H1 (cell line): ENCODE data around the gene RBM20. TPM values are rescaled to one million over a fixed set of nuclear protein-coding genes. Genes with fewer than 3 reads are reported as not detected.

ENCODE experiments used
- CTCF ChIA-PET: fragments of 300-600 bp; sonication (Branson Sonifier 250); formaldehyde crosslinking; loops from one replicate; lab custom pipeline; 2021; ENCODE audit not compliant: partially characterized antibody; lab: Charles Lee
- POLR2A ChIA-PET: fragments of 300-600 bp; sonication (Branson Sonifier 250); formaldehyde crosslinking; loops from one replicate; lab custom pipeline; 2021; ENCODE audit warnings: inconsistent platforms; ENCODE audit not compliant: partially characterized antibody; lab: Charles Lee
- DNase-seq, 2 experiments: peaks; one replicate each; pipeline versions ENCODE4 v3.0.0 to v3.0.0-alpha.2; 2010 to 2022; ENCODE audit warnings: low spot score in 2 of 2, low read depth in 1 of 2, mixed read lengths in 1 of 2
- FAIRE-seq: peaks from 2 replicates; lab custom pipeline; 2011; peaks lifted over from hg19 to GRCh38; lab: Jason Lieb, UNC
- H2AFZ ChIP-seq: 2 replicates; pipeline ENCODE4 v1.8.1; 2012; ENCODE audit warnings: low read length, inconsistent platforms
- H2AK5ac ChIP-seq: 2 replicates; pipeline ENCODE4 v1.6.1; 2013; ENCODE audit warnings: low read depth, low read length
- H2BK120ac ChIP-seq: replicated peaks from 2 replicates; pipeline ENCODE3; 2013; ENCODE audit warnings: low read depth, low read length, inconsistent platforms
- H2BK12ac ChIP-seq: 2 replicates; pipeline ENCODE4 v1.6.1; 2013; ENCODE audit warnings: low read depth, low read length
- H2BK15ac ChIP-seq: 2 replicates; pipeline ENCODE4 v1.6.1; 2013; ENCODE audit warnings: low read length
- H2BK20ac ChIP-seq: 2 replicates; pipeline ENCODE4 v1.6.1; 2013; ENCODE audit warnings: low read length
- H2BK5ac ChIP-seq: 2 replicates; pipeline ENCODE4 v1.6.1; 2013; ENCODE audit warnings: low read depth, low read length
- H3K14ac ChIP-seq: 2 replicates; pipeline ENCODE4 v1.6.1; 2013; ENCODE audit warnings: inconsistent platforms; ENCODE audit not compliant: insufficient read length
- H3K18ac ChIP-seq: 2 replicates; pipeline ENCODE4 v1.6.1; 2013; ENCODE audit warnings: low read length; ENCODE audit errors: extremely low read depth
- H3K23ac ChIP-seq: 2 replicates; pipeline ENCODE4 v1.6.1; 2013; ENCODE audit warnings: inconsistent platforms; ENCODE audit not compliant: insufficient read length
- H3K23me2 ChIP-seq: 2 replicates; pipeline ENCODE4 v1.6.1; 2013; ENCODE audit warnings: low read depth, low read length
- H3K27ac ChIP-seq: 2 replicates; pipeline ENCODE4 v1.6.1; 2011; ENCODE audit warnings: low read depth, low read length, inconsistent platforms
- H3K27me3 ChIP-seq, 4 experiments: replicated peaks in 1 of 4; 1 replicate in 1 of 4; 2 replicates in 3 of 4; pipeline versions ENCODE4 v1.6.1 to v1.8.1; 2011 to 2013; ENCODE audit warnings: low read length in 3 of 4, mild to moderate bottlenecking in 3 of 4, inconsistent platforms in 2 of 4, mixed read lengths in 2 of 4, moderate library complexity in 1 of 4; ENCODE audit not compliant: control insufficient read depth in 3 of 4, insufficient read depth in 3 of 4; ENCODE audit errors: extremely low read depth in 1 of 4
- H3K36me3 ChIP-seq, 4 experiments: 2 replicates each; pipeline versions ENCODE4 v1.6.1 to v1.8.1; 2011 to 2013; ENCODE audit warnings: mild to moderate bottlenecking in 4 of 4, low read length in 3 of 4, moderate library complexity in 2 of 4, control low read depth in 1 of 4, inconsistent platforms in 1 of 4; ENCODE audit not compliant: insufficient read depth in 4 of 4, control insufficient read depth in 2 of 4
- H3K4ac ChIP-seq: replicated peaks from 2 replicates; pipeline ENCODE3; 2013; ENCODE audit warnings: low read length, low read depth, mixed read lengths, inconsistent platforms; ENCODE audit not compliant: insufficient read length
- H3K4me1 ChIP-seq, 4 experiments: replicated peaks in 1 of 4; 1 replicate in 1 of 4; 2 replicates in 3 of 4; pipeline versions ENCODE4 v1.6.1 to v1.8.1; 2011 to 2013; ENCODE audit warnings: low read length in 3 of 4, inconsistent platforms in 2 of 4, mixed read lengths in 1 of 4; ENCODE audit not compliant: insufficient read depth in 4 of 4, control insufficient read depth in 3 of 4
- H3K4me2 ChIP-seq, 2 experiments: 2 replicates each; pipeline versions ENCODE4 v1.6.1 to v1.8.1; 2011 to 2013; ENCODE audit warnings: low read depth in 2 of 2, low read length in 2 of 2, control low read depth in 1 of 2, inconsistent platforms in 1 of 2, mild to moderate bottlenecking in 1 of 2; ENCODE audit not compliant: insufficient read depth in 1 of 2
- H3K4me3 ChIP-seq, 4 experiments: fragments of 200-600, 300-600 bp in 1 of 4; sonication (generic), shearing (Covaris generic), sonication (Bioruptor Twin) in 1 of 4; 2 replicates each; pipeline versions ENCODE4 v1.5.1 to v1.8.1; 2011 to 2016; ENCODE audit warnings: low read length in 4 of 4, low read depth in 3 of 4, control low read depth in 2 of 4, inconsistent platforms in 2 of 4, mild to moderate bottlenecking in 2 of 4, mixed read lengths in 1 of 4, moderate library complexity in 1 of 4; ENCODE audit not compliant: insufficient read depth in 2 of 4; ENCODE audit errors: extremely low read depth in 1 of 4
- H3K56ac ChIP-seq: replicated peaks from 2 replicates; pipeline ENCODE3; 2013; ENCODE audit warnings: low read depth, mild to moderate bottlenecking, mixed read lengths, low read length, inconsistent platforms; ENCODE audit not compliant: insufficient read length
- H3K79me1 ChIP-seq: 2 replicates; pipeline ENCODE4 v1.6.1; 2013; ENCODE audit warnings: low read depth, low read length, control low read depth
- H3K79me2 ChIP-seq, 2 experiments: 2 replicates each; pipeline versions ENCODE4 v1.6.1 to v1.8.1; 2012 to 2013; ENCODE audit warnings: low read length in 2 of 2, mild to moderate bottlenecking in 2 of 2, inconsistent platforms in 1 of 2; ENCODE audit not compliant: insufficient read depth in 2 of 2, control insufficient read depth in 1 of 2
- H3K9ac ChIP-seq, 4 experiments: replicated peaks in 1 of 4; 1 replicate in 1 of 4; 2 replicates in 3 of 4; pipeline versions ENCODE4 v1.6.1 to v1.8.1; 2011 to 2013; ENCODE audit warnings: low read depth in 3 of 4, low read length in 3 of 4, control low read depth in 2 of 4, mild to moderate bottlenecking in 2 of 4, moderate library complexity in 2 of 4, inconsistent platforms in 1 of 4; ENCODE audit errors: extremely low read depth in 1 of 4
- H3K9me3 ChIP-seq, 2 experiments: 2 replicates each; pipeline versions ENCODE4 v1.6.1 to v1.8.1; 2012 to 2013; ENCODE audit warnings: mild to moderate bottlenecking in 2 of 2, moderate library complexity in 2 of 2, control low read depth in 1 of 2, inconsistent platforms in 1 of 2, low read depth in 1 of 2, low read length in 1 of 2, mixed read lengths in 1 of 2; ENCODE audit not compliant: insufficient read depth in 2 of 2
- H4K20me1 ChIP-seq, 2 experiments: replicated peaks in 1 of 2; 2 replicates each; pipeline versions ENCODE3 to v1.8.1; 2011 to 2013; ENCODE audit warnings: inconsistent platforms in 2 of 2, low read length in 2 of 2, mild to moderate bottlenecking in 1 of 2; ENCODE audit not compliant: insufficient read depth in 2 of 2, control insufficient read depth in 1 of 2
- H4K5ac ChIP-seq: 2 replicates; pipeline ENCODE4 v1.6.1; 2013; ENCODE audit warnings: low read length, low read depth, mixed read lengths, inconsistent platforms; ENCODE audit not compliant: insufficient read length
- H4K8ac ChIP-seq: 2 replicates; pipeline ENCODE4 v1.8.0; 2013; ENCODE audit warnings: mild to moderate bottlenecking, moderate library complexity, low read length, inconsistent platforms; ENCODE audit not compliant: insufficient read depth; ENCODE audit errors: extremely low read depth
- H4K91ac ChIP-seq: replicated peaks from 2 replicates; pipeline ENCODE3; 2013; ENCODE audit warnings: low read length, mixed read lengths, inconsistent platforms; ENCODE audit not compliant: insufficient read length
- CHD2 ChIP-seq: IDR thresholded peaks from 2 replicates; pipeline ENCODE4 v1.6.1; 2012; ENCODE audit warnings: low read length, improper control_type of control experiment
- CTBP2 ChIP-seq: IDR thresholded peaks from 2 replicates; pipeline ENCODE4 v1.7.0; 2011; ENCODE audit warnings: borderline replicate concordance, mild to moderate bottlenecking, moderate library complexity, mixed read lengths, low read length; ENCODE audit not compliant: insufficient read depth, insufficient read length
- EP300 ChIP-seq, 2 experiments: IDR thresholded peaks; 1 replicate in 1 of 2; 2 replicates in 1 of 2; pipeline ENCODE4 v1.6.1; 2011 to 2012; ENCODE audit warnings: low read depth in 2 of 2, low read length in 2 of 2, mild to moderate bottlenecking in 2 of 2, borderline replicate concordance in 1 of 2, inconsistent platforms in 1 of 2, moderate library complexity in 1 of 2
- HDAC6 ChIP-seq: IDR thresholded peaks from one replicate; pipeline ENCODE4 v1.7.1; 2012; ENCODE audit warnings: low read depth, mild to moderate bottlenecking, inconsistent platforms, low read length, moderate library complexity
- JUN ChIP-seq: IDR thresholded peaks from 2 replicates; pipeline ENCODE4 v1.6.1; 2011; ENCODE audit warnings: low read depth, mild to moderate bottlenecking, improper control_type of control experiment, low read length
- POLR2A ChIP-seq, 2 experiments: IDR thresholded peaks; 1 replicate in 1 of 2; 2 replicates in 1 of 2; pipeline ENCODE4 v1.6.1; 2011; ENCODE audit warnings: low read depth in 2 of 2, low read length in 2 of 2, mild to moderate bottlenecking in 2 of 2; ENCODE audit errors: control extremely low read depth in 1 of 2
- POU5F1 ChIP-seq: IDR thresholded peaks from 2 replicates; pipeline ENCODE4 v1.6.1; 2011; ENCODE audit warnings: low read depth, mild to moderate bottlenecking, low read length, moderate library complexity
- SIX5 ChIP-seq: IDR thresholded peaks from 2 replicates; pipeline ENCODE4 v1.6.1; 2011; ENCODE audit warnings: mild to moderate bottlenecking, low read depth, low read length
- SP4 ChIP-seq: IDR thresholded peaks from 2 replicates; pipeline ENCODE4 v1.6.1; 2012; ENCODE audit warnings: low read length, inconsistent platforms
- TAF1 ChIP-seq: IDR thresholded peaks from 2 replicates; pipeline ENCODE4 v1.6.1; 2011; ENCODE audit warnings: mild to moderate bottlenecking, low read depth, low read length
- WGBS, 2 experiments: shearing (Covaris generic) in 1 of 2; methylation state at CpG; one replicate each; pipeline versions ENCODE4 v1.1.6 to v1.1.7; 2013 to 2015; ENCODE audit warnings: low lambda C conversion rate in 2 of 2, mixed read lengths in 2 of 2, inconsistent platforms in 1 of 2, low coverage in 1 of 2, missing lambda C conversion rate in 1 of 2; ENCODE audit not compliant: insufficient replicate concordance in 2 of 2, insufficient coverage in 1 of 2, insufficient read length in 1 of 2; ENCODE audit errors: extremely low coverage in 1 of 2, missing lambda C conversion rate in 1 of 2; 5-methylcytosine and 5-hydroxymethylcytosine counted together
- polyA plus RNA-seq, 7 experiments: library from polyadenylated mRNA; depleted of rRNA in 3 of 7; stranded (reverse) in 5 of 7; unstranded in 2 of 7; fragments of >200 nt in 5 of 7; fragments of 200-250 nt in 2 of 7; gene quantifications; 1 replicate in 5 of 7; 2 replicates in 1 of 7; 4 replicates in 1 of 7; pipeline versions ENCODE4 v1.2.1 to v1.2.3, GENCODE V29; 2011 to 2013; ENCODE audit warnings: missing spikeins in 2 of 7, mixed read lengths in 2 of 7
- total RNA-seq: library from RNA; stranded (reverse); fragmentation: NEBNext Ultra II Directional; extraction: Animal tissue kit (Norgen Biotek cat#: 25700); gene quantifications from 2 replicates; pipeline ENCODE4 v1.2.1, GENCODE V29; 2021

RBM20 gene
- total and polyA plus RNA-seq, 2 of the 8 experiments (the other 6 are each of a cell fraction or from before 2014, with no cell fraction given): 0.05 to 0.63 TPM

DNA sequence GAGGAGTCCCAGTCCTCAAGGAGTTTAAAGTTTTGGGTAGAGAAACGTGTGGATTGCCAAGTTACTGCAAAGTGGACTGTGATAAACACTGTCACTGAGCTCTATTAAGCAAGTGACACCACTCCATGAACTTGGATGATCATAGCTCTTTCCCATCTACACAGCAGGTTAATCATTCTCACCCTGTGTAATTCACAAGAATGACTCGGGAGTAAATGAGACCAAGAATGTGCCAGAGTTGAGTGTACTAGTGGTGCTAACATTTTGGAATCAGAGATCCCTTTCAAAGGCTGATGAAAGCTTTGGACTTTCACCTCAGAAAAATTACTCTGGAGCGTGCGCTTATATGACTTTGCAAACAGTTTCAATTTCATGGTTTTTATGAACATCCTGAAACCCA is 80.8 kb downstream of the RBM20 start:
- H2BK20ac ChIP-seq: no peak overlapping the region
- no peak overlapping the region for H2AK5ac ChIP-seq
- WGBS, 2 experiments: 83% methylated on average over 4 of the region's 4 CpGs; no CpG with 5 or more reads in 1 of the 2 experiments
- H3K27me3 ChIP-seq: no peaks in the 10 kb centered on the region
- no peak overlapping the region for H4K5ac ChIP-seq
- H3K4me1 ChIP-seq: no peaks in the 10 kb centered on the region
- no peaks in the 10 kb centered on the region for H3K79me1 ChIP-seq
- no peak overlapping the region for H3K4me3 ChIP-seq
- H2BK15ac ChIP-seq: no peak overlapping the region
- no peaks in the 10 kb centered on the region for H4K20me1 ChIP-seq
- H3K18ac ChIP-seq: no peak overlapping the region
- H3K4ac ChIP-seq: no peak overlapping the region
- no peaks in the 10 kb centered on the region for H3K79me2 ChIP-seq
- no peak overlapping the region for H3K27ac ChIP-seq
- H3K36me3 ChIP-seq: no peaks in the 10 kb centered on the region
- no peak overlapping the region for H3K56ac ChIP-seq
- no peak overlapping the region for H4K91ac ChIP-seq
- H2AFZ ChIP-seq: no peak overlapping the region; the same call in 1 of the 2 replicates
- FAIRE-seq: no peak
- no peak overlapping the region for H3K14ac ChIP-seq
- CTCF ChIA-PET: no interaction called here
- H3K4me2 ChIP-seq: no peak overlapping the region
- POLR2A ChIA-PET: no interaction called here
- no peak overlapping the region for H4K8ac ChIP-seq
- no peaks in the 10 kb centered on the region for H3K9me3 ChIP-seq
- TF ChIP-seq SP4 (no peak), EP300 (IDR thresholded peaks at IDR 0.05; ENCODE audit: borderline replicate concordance in 1 of 2, low read depth in 2 of 2, low read length in 2 of 2) (no peak), HDAC6 (no peak), SIX5 (no peak), POU5F1 (no peak), CHD2 (no peak), POLR2A (IDR thresholded peaks at IDR 0.05; ENCODE audit: control extremely low read depth in 1 of 2, low read depth in 2 of 2, low read length in 2 of 2) (no peak), TAF1 (no peak), CTBP2 (no peak), JUN (no peak)
- no peak overlapping the region for H3K9ac ChIP-seq
- H2BK120ac ChIP-seq: no peak overlapping the region
- no peak for DNase-seq
- H2BK12ac ChIP-seq: no peak overlapping the region
- H3K23ac ChIP-seq: no peak overlapping the region
- H3K23me2 ChIP-seq: no peaks in the 10 kb centered on the region
- H2BK5ac ChIP-seq: no peak overlapping the region
